HEK293 (cell line): ENCODE measurements around the gene NRG2.

ENCODE experiments used
- CTCF ChIA-PET: fragments of 350-600 bp; formaldehyde crosslinking; extraction: SDS; loops from one replicate; lab custom pipeline; 2021; ENCODE audit warnings: antibody characterized with exemption; lab: Yijun Ruan, JAX
- POLR2A ChIA-PET: fragments of 300-600 bp; formaldehyde crosslinking; extraction: SDS; loops from one replicate; lab custom pipeline; 2020; ENCODE audit warnings: antibody characterized with exemption, inconsistent platforms; lab: Yijun Ruan, JAX
- H3K27ac ChIP-seq: fragments of 200-500 bp; sonication (Bioruptor generic); 2 replicates; pipeline ENCODE4 v1.5.1; 2014; ENCODE audit warnings: low read depth, low read length, control low read depth, inconsistent platforms; ENCODE audit errors: extremely low read depth
- H3K36me3 ChIP-seq, 2 experiments: fragments of 200-500 bp in 1 of 2; sonication (Bioruptor generic) in 1 of 2; 1 replicate in 1 of 2; 2 replicates in 1 of 2; pipeline ENCODE4 v1.5.1; 2014 to 2017; ENCODE audit warnings: inconsistent platforms in 2 of 2, low read length in 2 of 2; ENCODE audit not compliant: control insufficient read depth in 2 of 2, insufficient read depth in 1 of 2
- H3K4me1 ChIP-seq: fragments of 200-500 bp; sonication (Bioruptor generic); 2 replicates; pipeline ENCODE4 v1.5.1; 2014; ENCODE audit warnings: mild to moderate bottlenecking, low read length, inconsistent platforms; ENCODE audit not compliant: control insufficient read depth, insufficient read depth
- H3K4me3 ChIP-seq: 2 replicates; pipeline ENCODE4 v1.5.1; 2011; ENCODE audit warnings: low read depth, mild to moderate bottlenecking, control low read depth, low read length, moderate library complexity
- H3K9me3 ChIP-seq: fragments of 200-500 bp; sonication (Bioruptor generic); 2 replicates; pipeline ENCODE4 v1.5.1; 2014; ENCODE audit warnings: low read depth, low read length, inconsistent platforms; ENCODE audit not compliant: control insufficient read depth, insufficient read depth
- BCL11A ChIP-seq: fragments of 450-650 bp; formaldehyde crosslinking; IDR thresholded peaks from 2 replicates; pipeline ENCODE4 v1.5.1; 2016; ENCODE audit warnings: low read depth, missing biosample characterization, missing genetic modification characterization
- HOXA7 ChIP-seq: sonication (generic); formaldehyde crosslinking; IDR thresholded peaks from 2 replicates; pipeline ENCODE4 v1.8.1; 2022; ENCODE audit warnings: missing genetic modification reagents, borderline replicate concordance
- HOXD13 ChIP-seq: sonication (generic); formaldehyde crosslinking; IDR thresholded peaks from 2 replicates; pipeline ENCODE4 v1.8.0; 2022; ENCODE audit warnings: missing genetic modification reagents, borderline replicate concordance
- IKZF3 ChIP-seq: fragments of 450-650 bp; IDR thresholded peaks from 2 replicates; pipeline ENCODE4 v1.5.0; 2018; ENCODE audit warnings: missing biosample characterization, mild to moderate bottlenecking, missing genetic modification characterization, moderate library complexity
- KLF7 ChIP-seq: fragments of 450-650 bp; formaldehyde crosslinking; IDR thresholded peaks from 2 replicates; pipeline ENCODE4 v1.5.1; 2016; ENCODE audit warnings: missing biosample characterization, missing genetic modification characterization, borderline replicate concordance
- SALL2 ChIP-seq: fragments of 450-650 bp; formaldehyde crosslinking; IDR thresholded peaks from 2 replicates; pipeline ENCODE4 v1.5.0; 2017; ENCODE audit warnings: missing biosample characterization, mild to moderate bottlenecking, missing genetic modification characterization, borderline replicate concordance
- SCRT2 ChIP-seq: fragments of 450-650 bp; formaldehyde crosslinking; IDR thresholded peaks from 2 replicates; pipeline ENCODE4 v1.5.1; 2016; ENCODE audit warnings: missing biosample characterization, missing genetic modification characterization
- ZBTB8A ChIP-seq: fragments of 450-650 bp; formaldehyde crosslinking; IDR thresholded peaks from 2 replicates; pipeline ENCODE4 v1.5.1; 2016; ENCODE audit warnings: missing biosample characterization, missing genetic modification characterization
- ZNF132 ChIP-seq: fragments of 450-650 bp; formaldehyde crosslinking; IDR thresholded peaks from 2 replicates; pipeline ENCODE4 v1.5.1; 2017; ENCODE audit warnings: missing biosample characterization, missing genetic modification characterization, borderline replicate concordance
- ZNF133 ChIP-seq: fragments of 450-650 bp; formaldehyde crosslinking; IDR thresholded peaks from 2 replicates; pipeline ENCODE4 v1.5.1; 2016; ENCODE audit warnings: missing biosample characterization, missing genetic modification characterization
- ZNF155 ChIP-seq: fragments of 450-650 bp; formaldehyde crosslinking; IDR thresholded peaks from 2 replicates; pipeline ENCODE4 v1.5.1; 2016; ENCODE audit warnings: missing biosample characterization, missing genetic modification characterization
- ZNF184 ChIP-seq: fragments of 450-650 bp; IDR thresholded peaks from 2 replicates; pipeline ENCODE4 v1.5.1; 2018; ENCODE audit warnings: missing biosample characterization, mild to moderate bottlenecking, missing genetic modification characterization
- ZNF19 ChIP-seq: fragments of 450-650 bp; formaldehyde crosslinking; IDR thresholded peaks from 2 replicates; pipeline ENCODE4; 2016; ENCODE audit warnings: missing biosample characterization, missing genetic modification characterization, low read depth
- ZNF2 ChIP-seq: fragments of 450-650 bp; formaldehyde crosslinking; IDR thresholded peaks from 2 replicates; pipeline ENCODE4 v1.5.1; 2016; ENCODE audit warnings: missing biosample characterization, missing genetic modification characterization
- ZNF239 ChIP-seq: fragments of 450-650 bp; formaldehyde crosslinking; IDR thresholded peaks from 2 replicates; pipeline ENCODE4 v1.5.1; 2016; ENCODE audit warnings: missing biosample characterization, missing genetic modification characterization
- ZNF274 ChIP-seq, 2 experiments: fragments of 200-500 bp in 1 of 2; fragments of 450-650 bp in 1 of 2; sonication (Bioruptor generic) in 1 of 2; formaldehyde crosslinking in 1 of 2; IDR thresholded peaks; 2 replicates each; pipeline versions ENCODE4 v1.5.1 to v1.6.1; 2014 to 2016; ENCODE audit warnings: borderline replicate concordance in 1 of 2, inconsistent platforms in 1 of 2, low read length in 1 of 2, missing biosample characterization in 1 of 2, missing genetic modification characterization in 1 of 2
- ZNF366 ChIP-seq: fragments of 450-650 bp; formaldehyde crosslinking; conservative IDR thresholded peaks from 2 replicates; pipeline ENCODE4 v1.5.1; 2016; ENCODE audit warnings: missing biosample characterization, missing genetic modification characterization
- ZNF621 ChIP-seq: fragments of 450-650 bp; formaldehyde crosslinking; IDR thresholded peaks from 2 replicates; pipeline ENCODE4 v1.5.1; 2017; ENCODE audit warnings: missing biosample characterization, missing genetic modification characterization
- TF ChIP-seq, protein P1 (sequence below): fragments of 450-650 bp; IDR thresholded peaks from 2 replicates; pipeline ENCODE4 v1.5.1; 2018; ENCODE audit warnings: missing biosample characterization, mild to moderate bottlenecking, missing genetic modification characterization
- TF ChIP-seq, protein P2 (sequence below): fragments of 450-650 bp; formaldehyde crosslinking; IDR thresholded peaks from 2 replicates; pipeline ENCODE4 v1.5.1; 2016; ENCODE audit warnings: missing biosample characterization, missing genetic modification characterization, borderline replicate concordance
- TF ChIP-seq, protein P3 (sequence below): fragments of 450-650 bp; formaldehyde crosslinking; IDR thresholded peaks from 2 replicates; pipeline ENCODE4 v1.5.1; 2016; ENCODE audit warnings: missing biosample characterization, missing genetic modification characterization, low read depth
- TF ChIP-seq, protein P4 (sequence below): fragments of 450-650 bp; formaldehyde crosslinking; IDR thresholded peaks from 2 replicates; pipeline ENCODE4 v1.5.1; 2016; ENCODE audit warnings: missing biosample characterization, missing genetic modification characterization, low read depth

NRG2 gene

DNA sequence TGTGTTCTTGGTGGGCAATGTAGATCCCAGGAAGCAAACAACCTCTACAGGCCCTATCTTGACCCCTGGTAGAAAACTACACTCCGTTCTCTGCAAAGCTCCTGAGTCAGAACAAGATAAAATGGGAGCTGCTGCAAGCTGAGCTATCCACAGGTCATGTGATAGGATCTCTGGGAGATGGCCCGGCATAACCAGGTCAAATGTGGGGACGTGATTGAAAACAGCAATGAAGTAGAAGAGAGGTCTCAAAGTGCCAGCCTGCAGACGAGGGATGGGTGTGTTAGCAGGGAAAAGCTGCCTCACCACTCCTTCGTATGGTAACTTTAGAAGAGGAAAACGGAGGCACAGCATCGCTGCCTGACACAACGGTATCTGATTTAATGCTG is 25.0 kb downstream of the NRG2 start:
- peaks cover 10% of the 10 kb centered on the region for H3K4me1 ChIP-seq
- no peaks in the 10 kb centered on the region for H3K9me3 ChIP-seq
- H3K27ac ChIP-seq = no peak overlapping the region
- H3K4me3 ChIP-seq = no peak overlapping the region
- ChIA-PET POLR2A (no interaction called here), CTCF (interaction anchor here (0.5 to 1.4 kb wide), 3 partner anchors 49 to 614 kb away, joined by 3 to 5 read pairs (median 3); partner anchors contain the start of gene SPATA24)
- TF ChIP-seq ZNF132 (no peak), HOXD13 (CRISPR knock-in tag) (no peak)
- TF ChIP-seq, protein P1, sequence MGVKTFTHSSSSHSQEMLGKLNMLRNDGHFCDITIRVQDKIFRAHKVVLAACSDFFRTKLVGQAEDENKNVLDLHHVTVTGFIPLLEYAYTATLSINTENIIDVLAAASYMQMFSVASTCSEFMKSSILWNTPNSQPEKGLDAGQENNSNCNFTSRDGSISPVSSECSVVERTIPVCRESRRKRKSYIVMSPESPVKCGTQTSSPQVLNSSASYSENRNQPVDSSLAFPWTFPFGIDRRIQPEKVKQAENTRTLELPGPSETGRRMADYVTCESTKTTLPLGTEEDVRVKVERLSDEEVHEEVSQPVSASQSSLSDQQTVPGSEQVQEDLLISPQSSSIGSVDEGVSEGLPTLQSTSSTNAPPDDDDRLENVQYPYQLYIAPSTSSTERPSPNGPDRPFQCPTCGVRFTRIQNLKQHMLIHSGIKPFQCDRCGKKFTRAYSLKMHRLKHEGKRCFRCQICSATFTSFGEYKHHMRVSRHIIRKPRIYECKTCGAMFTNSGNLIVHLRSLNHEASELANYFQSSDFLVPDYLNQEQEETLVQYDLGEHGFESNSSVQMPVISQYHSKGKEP = no peak
- H3K36me3 ChIP-seq = no peaks in the 10 kb centered on the region

DNA sequence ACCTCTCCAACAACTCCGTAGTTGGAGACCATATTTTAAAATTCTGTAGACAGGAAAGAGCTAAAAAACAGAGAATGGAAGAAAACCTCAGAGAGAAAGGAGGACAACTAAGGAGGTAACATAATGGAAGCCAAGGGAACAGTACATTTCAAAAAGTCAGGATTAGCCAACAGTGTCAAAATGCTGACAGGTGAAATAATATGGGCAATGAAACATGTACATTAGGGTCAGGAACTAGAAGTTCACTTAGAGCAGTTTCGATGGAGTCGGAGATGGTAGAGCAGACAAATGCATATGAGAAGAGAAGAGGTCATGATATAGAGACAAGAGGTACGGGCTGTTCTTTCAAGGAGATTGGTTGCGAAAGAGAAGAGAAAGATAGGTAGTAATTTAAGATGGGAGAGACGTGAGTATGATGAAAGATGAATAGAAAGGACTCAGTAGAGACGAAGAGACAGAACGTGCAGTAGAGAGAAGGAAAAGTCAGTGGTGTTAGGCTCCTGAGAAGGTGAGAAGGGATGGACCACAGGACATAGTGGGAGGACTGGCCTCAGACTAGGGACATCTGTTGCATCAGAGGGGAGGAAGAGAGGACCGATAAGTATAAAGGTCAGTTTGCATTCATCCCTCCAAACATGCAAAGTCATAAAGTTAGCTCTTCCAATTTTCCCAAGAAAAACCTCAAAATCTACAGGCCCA is 25.6 kb downstream of the NRG2 start:
- no peaks in the 10 kb centered on the region for H3K36me3 ChIP-seq
- peak; percentile 70 for TF ChIP-seq SCRT2 (tag by site-specific recombination)
- TF ChIP-seq, protein P2, sequence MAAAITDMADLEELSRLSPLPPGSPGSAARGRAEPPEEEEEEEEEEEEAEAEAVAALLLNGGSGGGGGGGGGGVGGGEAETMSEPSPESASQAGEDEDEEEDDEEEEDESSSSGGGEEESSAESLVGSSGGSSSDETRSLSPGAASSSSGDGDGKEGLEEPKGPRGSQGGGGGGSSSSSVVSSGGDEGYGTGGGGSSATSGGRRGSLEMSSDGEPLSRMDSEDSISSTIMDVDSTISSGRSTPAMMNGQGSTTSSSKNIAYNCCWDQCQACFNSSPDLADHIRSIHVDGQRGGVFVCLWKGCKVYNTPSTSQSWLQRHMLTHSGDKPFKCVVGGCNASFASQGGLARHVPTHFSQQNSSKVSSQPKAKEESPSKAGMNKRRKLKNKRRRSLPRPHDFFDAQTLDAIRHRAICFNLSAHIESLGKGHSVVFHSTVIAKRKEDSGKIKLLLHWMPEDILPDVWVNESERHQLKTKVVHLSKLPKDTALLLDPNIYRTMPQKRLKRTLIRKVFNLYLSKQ (tag by site-specific recombination) = no peak
- TF ChIP-seq, all 188 proteins: peak for 1
- Histone ChIP-seq H3K27ac (no peak overlapping the region), H3K4me1 (peaks cover 10% of the 10 kb centered on the region), H3K9me3 (no peaks in the 10 kb centered on the region), H3K4me3 (no peak overlapping the region)
- ChIA-PET CTCF (no interaction called here), POLR2A (no interaction called here)

DNA sequence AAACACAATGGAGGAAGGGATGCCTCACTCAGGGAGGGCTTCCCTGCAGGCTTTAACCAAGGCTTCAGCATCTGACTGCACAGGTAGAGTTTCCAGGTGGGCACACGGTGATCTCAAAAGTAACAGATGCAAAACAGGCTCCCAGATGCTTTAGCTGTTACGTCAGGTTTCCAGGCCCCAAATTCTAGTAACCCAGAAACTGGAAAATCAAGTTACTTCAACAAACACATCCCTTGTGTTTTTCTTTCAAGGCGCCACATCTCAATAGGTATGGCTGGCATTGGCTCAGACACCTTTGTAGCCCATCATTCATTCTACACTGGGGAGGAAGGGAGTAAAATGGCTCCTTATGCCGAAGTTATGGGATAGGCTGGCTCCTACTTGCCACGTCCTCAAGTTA is 27.4 kb downstream of the NRG2 start:
- H3K4me3 ChIP-seq = no peak overlapping the region
- no peak overlapping the region for H3K27ac ChIP-seq
- H3K36me3 ChIP-seq = no peaks in the 10 kb centered on the region
- ChIA-PET CTCF (no interaction called here), POLR2A (no interaction called here)
- no peak for TF ChIP-seq ZNF621 (tag by site-specific recombination)
- TF ChIP-seq ZBTB8A = no peak
- TF ChIP-seq HOXA7 = no peak
- TF ChIP-seq SALL2 (tag by site-specific recombination) = no peak
- no peak for TF ChIP-seq ZNF2 (tag by site-specific recombination)
- no peak for TF ChIP-seq ZNF19
- TF ChIP-seq BCL11A (tag by site-specific recombination) = no peak
- no peak for TF ChIP-seq ZNF239 (tag by site-specific recombination)
- TF ChIP-seq ZNF366 (tag by site-specific recombination) = no peak
- TF ChIP-seq ZNF133 = no peak
- no peak for TF ChIP-seq ZNF155 (tag by site-specific recombination)
- no peak for TF ChIP-seq ZNF184
- TF ChIP-seq, protein P3, sequence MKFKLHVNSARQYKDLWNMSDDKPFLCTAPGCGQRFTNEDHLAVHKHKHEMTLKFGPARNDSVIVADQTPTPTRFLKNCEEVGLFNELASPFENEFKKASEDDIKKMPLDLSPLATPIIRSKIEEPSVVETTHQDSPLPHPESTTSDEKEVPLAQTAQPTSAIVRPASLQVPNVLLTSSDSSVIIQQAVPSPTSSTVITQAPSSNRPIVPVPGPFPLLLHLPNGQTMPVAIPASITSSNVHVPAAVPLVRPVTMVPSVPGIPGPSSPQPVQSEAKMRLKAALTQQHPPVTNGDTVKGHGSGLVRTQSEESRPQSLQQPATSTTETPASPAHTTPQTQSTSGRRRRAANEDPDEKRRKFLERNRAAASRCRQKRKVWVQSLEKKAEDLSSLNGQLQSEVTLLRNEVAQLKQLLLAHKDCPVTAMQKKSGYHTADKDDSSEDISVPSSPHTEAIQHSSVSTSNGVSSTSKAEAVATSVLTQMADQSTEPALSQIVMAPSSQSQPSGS (tag by site-specific recombination) = no peak
- TF ChIP-seq IKZF3 (tag by site-specific recombination) = no peak
- TF ChIP-seq ZNF274 (IDR thresholded peaks at IDR 0.05; ENCODE audit: low read length) = no peak
- TF ChIP-seq ZNF274 (tag by site-specific recombination; IDR thresholded peaks at IDR 0.05; ENCODE audit: borderline replicate concordance) = no peak
- no peak for TF ChIP-seq KLF7 (tag by site-specific recombination)
- TF ChIP-seq, protein P4, sequence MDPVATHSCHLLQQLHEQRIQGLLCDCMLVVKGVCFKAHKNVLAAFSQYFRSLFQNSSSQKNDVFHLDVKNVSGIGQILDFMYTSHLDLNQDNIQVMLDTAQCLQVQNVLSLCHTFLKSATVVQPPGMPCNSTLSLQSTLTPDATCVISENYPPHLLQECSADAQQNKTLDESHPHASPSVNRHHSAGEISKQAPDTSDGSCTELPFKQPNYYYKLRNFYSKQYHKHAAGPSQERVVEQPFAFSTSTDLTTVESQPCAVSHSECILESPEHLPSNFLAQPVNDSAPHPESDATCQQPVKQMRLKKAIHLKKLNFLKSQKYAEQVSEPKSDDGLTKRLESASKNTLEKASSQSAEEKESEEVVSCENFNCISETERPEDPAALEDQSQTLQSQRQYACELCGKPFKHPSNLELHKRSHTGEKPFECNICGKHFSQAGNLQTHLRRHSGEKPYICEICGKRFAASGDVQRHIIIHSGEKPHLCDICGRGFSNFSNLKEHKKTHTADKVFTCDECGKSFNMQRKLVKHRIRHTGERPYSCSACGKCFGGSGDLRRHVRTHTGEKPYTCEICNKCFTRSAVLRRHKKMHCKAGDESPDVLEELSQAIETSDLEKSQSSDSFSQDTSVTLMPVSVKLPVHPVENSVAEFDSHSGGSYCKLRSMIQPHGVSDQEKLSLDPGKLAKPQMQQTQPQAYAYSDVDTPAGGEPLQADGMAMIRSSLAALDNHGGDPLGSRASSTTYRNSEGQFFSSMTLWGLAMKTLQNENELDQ = no peak
- H3K9me3 ChIP-seq = no peaks in the 10 kb centered on the region
- H3K4me1 ChIP-seq = peaks cover 10% of the 10 kb centered on the region
